Mesenchymal stem cell (in vitro differentiated cells and primary cell): ENCODE data around the gene NUMA1.

Experiments used
- DNase-seq: peaks from one replicate; pipeline ENCODE4 v3.0.0-alpha.2; 2013
- H2AFZ ChIP-seq: one replicate; pipeline ENCODE4 v1.6.1; 2013; ENCODE audit warnings: low read depth, mild to moderate bottlenecking, control low read depth, inconsistent platforms, low read length, moderate library complexity
- H2AK5ac ChIP-seq: 2 replicates; pipeline ENCODE4 v1.6.1; 2013; ENCODE audit warnings: low read length, moderate library complexity, mild to moderate bottlenecking, inconsistent platforms; ENCODE audit not compliant: severe bottlenecking
- H2BK120ac ChIP-seq: one replicate; pipeline ENCODE4 v1.6.1; 2013; ENCODE audit warnings: low read depth, mild to moderate bottlenecking, inconsistent platforms, low read length, moderate library complexity
- H2BK12ac ChIP-seq, 2 experiments: one replicate each; pipeline ENCODE4 v1.6.1; 2013; ENCODE audit warnings: inconsistent platforms in 2 of 2, low read length in 2 of 2, mild to moderate bottlenecking in 2 of 2, moderate library complexity in 2 of 2, control low read depth in 1 of 2
- H2BK15ac ChIP-seq: one replicate; pipeline ENCODE4 v1.6.1; 2013; ENCODE audit warnings: mild to moderate bottlenecking, low read depth, inconsistent platforms; ENCODE audit not compliant: poor library complexity, severe bottlenecking
- H2BK5ac ChIP-seq: 2 replicates; pipeline ENCODE4 v1.6.1; 2013; ENCODE audit warnings: low read depth, mild to moderate bottlenecking, low read length, control low read depth, inconsistent platforms; ENCODE audit not compliant: poor library complexity, severe bottlenecking
- H3K14ac ChIP-seq, 2 experiments: one replicate each; pipeline ENCODE4 v1.6.1; 2013; ENCODE audit warnings: inconsistent platforms in 2 of 2, low read length in 2 of 2, control low read depth in 1 of 2, mild to moderate bottlenecking in 1 of 2, moderate library complexity in 1 of 2
- H3K18ac ChIP-seq, 2 experiments: one replicate each; pipeline ENCODE4 v1.6.1; 2013; ENCODE audit warnings: inconsistent platforms in 2 of 2, low read length in 2 of 2, control low read depth in 1 of 2, low read depth in 1 of 2, mild to moderate bottlenecking in 1 of 2
- H3K23ac ChIP-seq, 2 experiments: one replicate each; pipeline ENCODE4 v1.6.1; 2013; ENCODE audit warnings: inconsistent platforms in 2 of 2, low read length in 2 of 2, mild to moderate bottlenecking in 2 of 2, moderate library complexity in 2 of 2, control low read depth in 1 of 2
- H3K27ac ChIP-seq: 2 replicates; pipeline ENCODE4 v1.5.1; 2013; ENCODE audit warnings: mild to moderate bottlenecking, moderate library complexity, low read length, control low read depth, inconsistent platforms; ENCODE audit not compliant: poor library complexity, severe bottlenecking
- H3K27me3 ChIP-seq, 2 experiments: 2 replicates each; pipeline versions ENCODE4 v1.6.1 to v1.7.0; 2013; ENCODE audit warnings: low read length in 2 of 2, mild to moderate bottlenecking in 2 of 2, moderate library complexity in 2 of 2, control low read depth in 1 of 2, inconsistent platforms in 1 of 2; ENCODE audit not compliant: control insufficient read depth in 1 of 2, insufficient read depth in 1 of 2
- H3K36me3 ChIP-seq, 2 experiments: 2 replicates each; pipeline versions ENCODE4 v1.6.1 to v1.7.0; 2013; ENCODE audit warnings: low read length in 2 of 2, control low read depth in 1 of 2, inconsistent platforms in 1 of 2, low read depth in 1 of 2, mild to moderate bottlenecking in 1 of 2; ENCODE audit not compliant: insufficient read depth in 2 of 2, control insufficient read depth in 1 of 2
- H3K4ac ChIP-seq, 2 experiments: one replicate each; pipeline ENCODE4 v1.6.1; 2013; ENCODE audit warnings: inconsistent platforms in 2 of 2, low read length in 2 of 2, mild to moderate bottlenecking in 2 of 2, moderate library complexity in 2 of 2, control low read depth in 1 of 2, low read depth in 1 of 2
- H3K4me1 ChIP-seq: 2 replicates; pipeline ENCODE4 v1.6.1; 2013; ENCODE audit warnings: low read depth, low read length, control low read depth; ENCODE audit not compliant: control insufficient read depth, insufficient read depth
- H3K4me2 ChIP-seq: 2 replicates; pipeline ENCODE4 v1.6.1; 2013; ENCODE audit warnings: low read length, mild to moderate bottlenecking, inconsistent platforms; ENCODE audit not compliant: poor library complexity, severe bottlenecking
- H3K4me3 ChIP-seq, 2 experiments: 2 replicates each; pipeline versions ENCODE4 v1.5.1 to v1.7.0; 2013; ENCODE audit warnings: low read length in 2 of 2, mild to moderate bottlenecking in 2 of 2, control low read depth in 1 of 2, low read depth in 1 of 2; ENCODE audit not compliant: insufficient read depth in 1 of 2
- H3K79me1 ChIP-seq: replicated peaks from 2 replicates; pipeline ENCODE4 v1.6.1; 2013; ENCODE audit warnings: mild to moderate bottlenecking, control low read depth, low read length, inconsistent platforms; ENCODE audit not compliant: poor library complexity, severe bottlenecking
- H3K9ac ChIP-seq: 2 replicates; pipeline ENCODE4 v1.7.0; 2013; ENCODE audit warnings: mild to moderate bottlenecking, low read length, moderate library complexity
- H3K9me3 ChIP-seq: 2 replicates; pipeline ENCODE4 v1.7.0; 2013; ENCODE audit warnings: mild to moderate bottlenecking, low read length; ENCODE audit not compliant: control insufficient read depth
- H4K8ac ChIP-seq: one replicate; pipeline ENCODE4 v1.6.1; 2013; ENCODE audit warnings: inconsistent platforms, mild to moderate bottlenecking, low read length, moderate library complexity
- H4K91ac ChIP-seq: one replicate; pipeline ENCODE4 v1.6.1; 2013; ENCODE audit warnings: mild to moderate bottlenecking, low read length, inconsistent platforms
- WGBS: methylation state at CpG from one replicate; pipeline ENCODE4 v1.1.7; 2013; ENCODE audit warnings: mixed read lengths; 5-methylcytosine and 5-hydroxymethylcytosine counted together

Gene NUMA1

DNA sequence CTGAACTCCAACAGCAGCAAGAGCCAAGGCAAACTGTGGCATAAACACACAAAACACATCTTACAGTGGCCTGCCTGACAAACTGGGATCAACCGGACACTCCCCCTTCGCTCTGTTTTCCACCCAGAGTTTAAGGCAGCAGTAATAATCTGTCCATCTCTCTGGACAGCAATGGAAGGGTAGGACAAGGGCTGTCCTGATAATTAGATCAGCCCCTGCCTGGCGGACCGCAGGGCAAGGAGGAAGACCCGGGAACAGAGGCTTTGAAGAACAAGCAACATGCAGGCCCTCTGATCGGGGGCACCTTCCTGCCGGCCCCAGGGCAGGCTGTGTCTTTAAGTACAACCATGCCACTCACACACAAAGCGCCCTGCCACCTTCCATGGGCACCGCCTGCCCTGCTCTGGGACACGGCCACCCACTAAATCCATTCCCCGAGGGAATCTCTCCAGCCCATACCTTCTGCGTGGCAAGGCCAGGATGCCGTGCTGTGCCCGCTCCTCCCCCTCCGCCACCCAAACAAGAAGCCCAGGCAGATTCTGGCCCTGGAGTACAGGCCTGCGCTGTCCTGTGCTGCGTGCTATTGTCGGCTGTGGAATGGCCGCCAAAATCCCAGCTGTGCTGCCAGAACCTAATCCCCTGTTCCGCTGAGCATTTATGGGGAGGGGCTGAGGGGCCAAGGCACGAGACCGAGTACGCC, 38.8 kb downstream of the NUMA1 start:
- DNase-seq = peak; percentile 86
- peaks cover 3% of the 10 kb centered on the region in 2 experiments for H3K36me3 ChIP-seq
- peaks cover 15% of the 10 kb centered on the region for H3K4me1 ChIP-seq
- peak overlapping the region; percentile 46 for H3K4me2 ChIP-seq
- H3K9me3 ChIP-seq = no peaks in the 10 kb centered on the region
- peak overlapping the region; percentile 80 to 93 for H3K4ac ChIP-seq
- H3K27me3 ChIP-seq = no peaks in the 10 kb centered on the region
- WGBS = 5% methylated on average over 23 of the region's 23 CpGs
- peak overlapping the region; percentile 92 to 97 for H3K18ac ChIP-seq
- H2BK120ac ChIP-seq = peak overlapping the region; percentile 65
- H2BK15ac ChIP-seq = peak overlapping the region; percentile 91
- H3K14ac ChIP-seq = peak overlapping the region in 1 of 2 experiments; percentile 86
- peak overlapping the region; percentile 98 for H3K9ac ChIP-seq
- H4K8ac ChIP-seq = peak overlapping the region; percentile 92
- peak overlapping the region in 1 of 2 experiments; percentile 70 for H3K23ac ChIP-seq
- peaks cover 14% of the 10 kb centered on the region for H3K79me1 ChIP-seq
- H2AK5ac ChIP-seq = peak overlapping the region; percentile 10
- peak overlapping the region; percentile 65 to 86 for H3K4me3 ChIP-seq
- peak overlapping the region; percentile 16 for H2AFZ ChIP-seq
- H2BK5ac ChIP-seq = peak overlapping the region; percentile 66
- peak overlapping the region; percentile 93 for H3K27ac ChIP-seq
- peak overlapping the region; percentile 92 for H4K91ac ChIP-seq
- peak overlapping the region; percentile 17 to 18 for H2BK12ac ChIP-seq

DNA sequence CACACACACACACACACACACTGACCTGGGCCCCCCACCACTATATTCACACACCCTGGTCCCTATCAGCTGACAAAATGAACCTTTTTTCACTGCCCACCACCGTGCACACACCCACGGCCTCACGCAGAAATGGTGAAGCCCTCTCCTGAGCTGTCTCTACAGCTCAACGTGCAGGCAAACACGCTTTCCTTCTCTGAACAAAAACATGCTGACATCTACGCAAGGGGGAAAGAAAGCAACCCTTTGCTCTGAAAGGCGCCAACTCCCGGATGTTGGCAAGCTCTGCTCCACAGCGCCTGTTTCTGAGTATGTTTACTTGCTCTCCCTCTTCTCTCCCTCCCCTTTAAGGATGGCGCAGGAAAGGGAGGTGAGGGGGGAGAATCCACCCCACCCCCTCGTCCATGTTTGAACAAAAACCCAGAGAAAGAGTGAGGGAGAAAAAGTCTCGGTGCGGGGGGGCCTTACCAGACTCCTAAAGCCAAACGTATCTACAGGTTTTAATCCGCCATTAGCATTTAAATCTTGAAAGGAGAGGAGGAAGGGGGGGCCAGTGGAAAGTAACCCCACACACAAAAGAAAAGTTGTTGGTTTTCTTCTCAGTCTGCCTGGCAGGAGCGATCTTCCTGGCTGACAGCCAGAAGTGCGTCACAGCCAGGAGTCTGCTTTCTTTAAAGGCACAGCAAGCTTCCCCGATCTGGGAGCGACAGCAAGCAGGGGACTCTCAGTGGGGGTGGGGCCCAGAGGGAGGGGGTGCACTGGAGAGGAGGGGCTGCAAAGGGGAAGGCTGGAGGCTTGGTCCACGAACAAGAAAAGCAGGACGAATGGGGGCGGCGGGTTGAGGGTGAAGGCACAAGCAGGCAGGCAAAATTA, 39.6 kb downstream of the NUMA1 start:
- Histone ChIP-seq H3K14ac (peak overlapping the region in 1 of 2 experiments; percentile 63), H3K9me3 (no peaks in the 10 kb centered on the region), H2BK120ac (peak overlapping the region; percentile 84), H2BK15ac (peak overlapping the region; percentile 54), H3K4me1 (peaks cover 15% of the 10 kb centered on the region), H3K27me3 (no peaks in the 10 kb centered on the region), H4K91ac (peak overlapping the region; percentile 92), H3K79me1 (peaks cover 11% of the 10 kb centered on the region), H3K18ac (peak overlapping the region; percentile 85 to 92), H3K27ac (peak overlapping the region; percentile 93), H2BK5ac (peak overlapping the region; percentile 39), H3K9ac (peak overlapping the region; percentile 98), H3K23ac (peak overlapping the region in 1 of 2 experiments; percentile 34), H3K4me3 (peak overlapping the region; percentile 65 to 86), H2BK12ac (peak overlapping the region in 1 of 2 experiments; percentile 51), H4K8ac (peak overlapping the region; percentile 92), H2AK5ac (peak overlapping the region; percentile 9), H3K36me3 (peaks cover under 1 to 6% of the 10 kb centered on the region in 2 experiments), H3K4ac (peak overlapping the region; percentile 65 to 80), H3K4me2 (peak overlapping the region; percentile 46), H2AFZ (no peak overlapping the region)
- DNase-seq = peak; percentile 96
- WGBS = 1% methylated on average over 15 of the region's 23 CpGs

DNA sequence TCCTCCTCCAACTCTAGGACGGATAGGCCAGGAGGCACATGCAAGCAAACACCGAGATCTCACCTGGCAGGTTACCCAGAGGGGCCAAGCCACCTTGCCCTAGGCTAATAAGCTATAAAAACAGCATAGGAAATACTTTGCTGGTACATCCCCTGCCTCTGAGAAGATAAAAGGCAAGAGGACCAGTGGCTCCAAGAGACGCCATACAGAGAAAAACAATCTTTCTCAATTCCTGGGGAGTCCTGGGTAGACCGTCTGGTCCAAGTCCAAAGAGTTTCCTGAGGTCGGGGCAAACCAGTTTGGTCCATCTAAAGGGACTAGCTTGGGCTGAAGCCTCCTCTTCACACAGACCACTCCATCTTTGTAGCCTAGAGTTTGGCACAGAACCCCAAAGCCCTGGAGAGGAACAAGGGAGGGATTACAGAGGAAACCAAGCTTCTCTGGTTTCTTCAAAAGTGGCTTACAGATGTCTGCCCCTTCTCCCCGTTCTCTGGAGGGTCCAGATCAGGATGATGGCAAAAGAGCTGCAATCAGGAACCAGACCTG, 40.4 kb downstream of the NUMA1 start:
- Histone ChIP-seq H2BK5ac (no peak overlapping the region), H2BK12ac (no peak overlapping the region), H3K79me1 (peaks cover 9% of the 10 kb centered on the region), H3K4me1 (peaks cover 15% of the 10 kb centered on the region), H2BK120ac (no peak overlapping the region), H3K18ac (peak overlapping the region; percentile 79 to 83), H2AFZ (no peak overlapping the region), H3K4ac (peak overlapping the region in 1 of 2 experiments; percentile 65), H3K9ac (peak overlapping the region; percentile 98), H3K9me3 (no peaks in the 10 kb centered on the region), H2AK5ac (peak overlapping the region; percentile 38), H2BK15ac (no peak overlapping the region), H3K27me3 (no peaks in the 10 kb centered on the region), H3K27ac (peak overlapping the region; percentile 93), H4K8ac (no peak overlapping the region), H3K4me2 (peak overlapping the region; percentile 46), H3K4me3 (peak overlapping the region; percentile 65 to 86), H3K36me3 (peaks cover 1 to 14% of the 10 kb centered on the region in 2 experiments), H3K23ac (peak overlapping the region in 1 of 2 experiments; percentile 34), H4K91ac (no peak overlapping the region), H3K14ac (peak overlapping the region in 1 of 2 experiments; percentile 63)
- WGBS = 79% methylated on average over 6 of the region's 6 CpGs
- DNase-seq = peak; percentile 7
